HepG2 (cell line): Measurements from ENCODE around the gene NDUFA8. TPM values are rescaled to one million over a fixed set of nuclear protein-coding genes. Genes with fewer than 3 reads are reported as not detected.

Experiments used
- ATAC-seq: fragments of 200-7000 bp; cut with Tn5 transposase; 3 replicates; pipeline ENCODE4 v1.9.1; 2020; ENCODE audit warnings: mild to moderate bottlenecking, moderate library complexity
- BruUV-seq: library from RNA; stranded (reverse); fragments of 400-500 nt; replicated peaks from 2 replicates; lab custom pipeline; 2021; lab: Mats Ljungman, UMichigan
- CTCF ChIA-PET: fragments of 300-600 bp; formaldehyde crosslinking; extraction: SDS; loops from one replicate; lab custom pipeline; 2021; ENCODE audit warnings: low total read pairs, inconsistent platforms, low intra/inter-chr PET ratio; lab: Yijun Ruan, JAX
- POLR2A ChIA-PET: fragments of 350-600 bp; sonication (Branson Sonifier 250); formaldehyde crosslinking; loops from one replicate; lab custom pipeline; 2020; ENCODE audit warnings: antibody characterized with exemption, inconsistent platforms; lab: Yijun Ruan, JAX
- DNase-seq: peaks from one replicate; pipeline ENCODE4 v3.0.0-alpha.2; 2015; ENCODE audit warnings: low spot score
- FAIRE-seq: peaks from 3 replicates; lab custom pipeline; 2011; peaks lifted over from hg19 to GRCh38; lab: Jason Lieb, UNC
- H2AFZ ChIP-seq: one replicate; pipeline ENCODE4 v1.6.1; 2011; ENCODE audit warnings: low read length, inconsistent platforms
- H3K27ac ChIP-seq: fragments of 300-600 bp; 3 replicates; pipeline ENCODE4 v1.8.0; 2011; ENCODE audit warnings: mixed run types, mild to moderate bottlenecking, mixed read lengths, low read length, inconsistent platforms; ENCODE audit not compliant: insufficient read depth; ENCODE audit errors: extremely low read length
- H3K27me3 ChIP-seq, 2 experiments: fragments of 200-600 bp in 1 of 2; 2 replicates in 1 of 2; 3 replicates in 1 of 2; pipeline versions ENCODE4 v1.6.0 to v1.8.0; 2011; ENCODE audit warnings: low read length in 2 of 2, mild to moderate bottlenecking in 2 of 2, moderate library complexity in 2 of 2, inconsistent platforms in 1 of 2; ENCODE audit not compliant: insufficient read depth in 2 of 2, control insufficient read depth in 1 of 2
- H3K36me3 ChIP-seq, 2 experiments: fragments of 200-600 bp in 1 of 2; replicated peaks in 1 of 2; 2 replicates in 1 of 2; 3 replicates in 1 of 2; pipeline versions ENCODE4 v1.5.1 to v1.8.0; 2011; ENCODE audit warnings: low read length in 2 of 2, inconsistent platforms in 1 of 2; ENCODE audit not compliant: insufficient read depth in 2 of 2, control insufficient read depth in 1 of 2
- H3K4me1 ChIP-seq: 2 replicates; pipeline ENCODE4 v1.5.1; 2012; ENCODE audit warnings: low read length, inconsistent platforms; ENCODE audit not compliant: insufficient read depth
- H3K4me2 ChIP-seq: 2 replicates; pipeline ENCODE4 v1.6.0; 2011; ENCODE audit warnings: low read depth, low read length, inconsistent platforms
- H3K4me3 ChIP-seq, 3 experiments: fragments of 200-600 bp in 1 of 3; sonication (generic), shearing (Covaris generic) in 1 of 3; replicated peaks in 1 of 3; 2 replicates each; pipeline ENCODE4 v1.5.1; 2011 to 2016; ENCODE audit warnings: low read length in 3 of 3, inconsistent platforms in 2 of 3, low read depth in 2 of 3, mild to moderate bottlenecking in 2 of 3, control low read depth in 1 of 3, mixed read lengths in 1 of 3; ENCODE audit not compliant: insufficient read depth in 1 of 3
- H3K79me2 ChIP-seq: one replicate; pipeline ENCODE4 v1.6.1; 2011; ENCODE audit warnings: low read length, inconsistent platforms; ENCODE audit not compliant: insufficient read depth
- H3K9ac ChIP-seq: 2 replicates; pipeline ENCODE4 v1.6.0; 2011; ENCODE audit warnings: mild to moderate bottlenecking, low read depth, low read length, inconsistent platforms; ENCODE audit not compliant: insufficient read depth
- H3K9me3 ChIP-seq: 2 replicates; pipeline ENCODE4 v1.5.1; 2012; ENCODE audit warnings: mild to moderate bottlenecking, low read length
- H4K20me1 ChIP-seq: 2 replicates; pipeline ENCODE4 v1.6.0; 2011; ENCODE audit warnings: inconsistent platforms, mild to moderate bottlenecking, low read length, moderate library complexity; ENCODE audit not compliant: insufficient read depth
- ATF4 ChIP-seq, 2 experiments: fragments of 450-650 bp in 1 of 2; sonication (generic) in 1 of 2; formaldehyde crosslinking; IDR thresholded peaks; 2 replicates each; pipeline versions ENCODE4 v1.5.0 to v1.8.0; 2020 to 2022; ENCODE audit warnings: mild to moderate bottlenecking in 1 of 2, missing genetic modification reagents in 1 of 2
- CREM ChIP-seq, 2 experiments: sonication (generic) in 1 of 2; formaldehyde crosslinking in 1 of 2; IDR thresholded peaks; 2 replicates each; pipeline versions ENCODE4 v1.4.0 to v1.6.1; 2016 to 2020; ENCODE audit warnings: antibody characterized with exemption in 1 of 2, mild to moderate bottlenecking in 1 of 2, missing genetic modification reagents in 1 of 2
- FOXP4 ChIP-seq: sonication (generic); formaldehyde crosslinking; IDR thresholded peaks from 2 replicates; pipeline ENCODE4 v1.4.0; 2020; ENCODE audit warnings: missing genetic modification reagents
- HOXA9 ChIP-seq: sonication (generic); formaldehyde crosslinking; IDR thresholded peaks from 2 replicates; pipeline ENCODE4 v1.8.1; 2022; ENCODE audit warnings: missing genetic modification reagents, mild to moderate bottlenecking, moderate library complexity, borderline replicate concordance
- RFXAP ChIP-seq: sonication (generic); formaldehyde crosslinking; IDR thresholded peaks from 2 replicates; pipeline ENCODE4 v1.4.0; 2020; ENCODE audit warnings: missing genetic modification reagents, borderline replicate concordance
- SOX6 ChIP-seq, 2 experiments: fragments of 450-650 bp in 1 of 2; sonication (generic) in 1 of 2; formaldehyde crosslinking in 1 of 2; IDR thresholded peaks; 2 replicates each; pipeline versions ENCODE4 v1.4.0 to v1.6.1; 2017 to 2020; ENCODE audit warnings: antibody characterized with exemption in 1 of 2, mild to moderate bottlenecking in 1 of 2, missing genetic modification reagents in 1 of 2
- ZBTB7B ChIP-seq: sonication (generic); formaldehyde crosslinking; IDR thresholded peaks from 2 replicates; pipeline ENCODE4 v1.4.0; 2020; ENCODE audit warnings: missing genetic modification reagents
- ZNF180 ChIP-seq: sonication (generic); formaldehyde crosslinking; IDR thresholded peaks from 2 replicates; pipeline ENCODE4 v1.4.0; 2020; ENCODE audit warnings: low read depth, missing genetic modification reagents, borderline replicate concordance
- ZNF251 ChIP-seq: sonication (generic); formaldehyde crosslinking; IDR thresholded peaks from 2 replicates; pipeline ENCODE4 v1.9.0; 2021; ENCODE audit warnings: mild to moderate bottlenecking, missing genetic modification reagents
- ZNF44 ChIP-seq: sonication (generic); formaldehyde crosslinking; IDR thresholded peaks from 2 replicates; pipeline ENCODE4 v1.5.1; 2020; ENCODE audit warnings: mild to moderate bottlenecking, missing genetic modification reagents
- ZNF510 ChIP-seq: sonication (generic); formaldehyde crosslinking; IDR thresholded peaks from 2 replicates; pipeline ENCODE4 v1.4.0; 2020; ENCODE audit warnings: low read depth, mild to moderate bottlenecking, missing genetic modification reagents
- ZNF572 ChIP-seq: sonication (generic); formaldehyde crosslinking; IDR thresholded peaks from 2 replicates; pipeline ENCODE4 v1.5.1; 2020; ENCODE audit warnings: mild to moderate bottlenecking, missing genetic modification reagents
- ZNF652 ChIP-seq: IDR thresholded peaks from 2 replicates; pipeline ENCODE4 v1.6.1; 2016; ENCODE audit warnings: low read depth, borderline replicate concordance
- ZNF749 ChIP-seq: sonication (generic); formaldehyde crosslinking; IDR thresholded peaks from 2 replicates; pipeline ENCODE4 v1.8.0; 2022; ENCODE audit warnings: mild to moderate bottlenecking, missing genetic modification reagents, moderate library complexity, borderline replicate concordance
- WGBS: methylation state at CpG from one replicate; pipeline ENCODE4 v1.1.6; 2017; ENCODE audit warnings: low lambda C conversion rate; 5-methylcytosine and 5-hydroxymethylcytosine counted together
- in situ Hi-C: cut with HindIII; loops from 2 replicates; pipeline ENCODE4 v1.10.0; 2017; ENCODE audit warnings: low pct_unique_long_range_greater_than_20kb; ENCODE audit not compliant: extremely low pct_ligation_motif_present
- intact Hi-C: fragments of 100-400 bp; cut with micrococcal nuclease; formaldehyde crosslinking; loops from one replicate; pipeline ENCODE4 v1.10.0; 2022; ENCODE audit not compliant: unreplicated experiment
- polyA plus RNA-seq, 8 experiments: library from polyadenylated mRNA; depleted of rRNA in 3 of 8; stranded (reverse) in 7 of 8; unstranded in 1 of 8; fragments of >200 nt; fragmentation: Illumina TruSeq in 4 of 8; extraction: Trizol in 4 of 8; gene quantifications; 2 replicates each; pipeline versions ENCODE4 v1.2.1 to v1.2.3, GENCODE V29; 2011 to 2016; ENCODE audit warnings: low read depth in 4 of 8, missing spikeins in 1 of 8, mixed read lengths in 1 of 8; ENCODE audit not compliant: insufficient read depth in 1 of 8
- total RNA-seq, 5 experiments: library from RNA; depleted of rRNA; stranded (reverse); fragments of >200 nt; fragmentation: Illumina TruSeq; extraction: Trizol; gene quantifications; 2 replicates each; pipeline ENCODE4 v1.2.3, GENCODE V29; 2016; ENCODE audit warnings: low read depth in 1 of 5

Gene NDUFA8
- total and polyA plus RNA-seq, 2 of the 13 experiments (the other 11 are each of a cell fraction or from before 2014, with no cell fraction given), result 68.6 to 71.7 TPM

- Histone ChIP-seq H4K20me1 (no peaks in the 10 kb centered on the region), H3K79me2 (no peaks in the 10 kb centered on the region)
- POLR2A ChIA-PET, result no interaction called here
- no peak for TF ChIP-seq ZNF510 (CRISPR knock-in tag)
- TF ChIP-seq ZNF572, result no peak
- no peak for TF ChIP-seq ATF4 (CRISPR knock-in tag; IDR thresholded peaks at IDR 0.05)
- TF ChIP-seq ZNF180 (CRISPR knock-in tag), result no peak
- TF ChIP-seq CREM (IDR thresholded peaks at IDR 0.05), result no peak
- no peak for TF ChIP-seq CREM (CRISPR knock-in tag; IDR thresholded peaks at IDR 0.05)
- no peak for TF ChIP-seq HOXA9 (CRISPR knock-in tag)
- TF ChIP-seq ZNF44 (CRISPR knock-in tag), result no peak
- TF ChIP-seq ZNF251 (CRISPR knock-in tag), result no peak
- no peak for TF ChIP-seq SOX6 (IDR thresholded peaks at IDR 0.05)
- no peak for TF ChIP-seq SOX6 (CRISPR knock-in tag; IDR thresholded peaks at IDR 0.05)
- no peak for TF ChIP-seq ZNF749 (CRISPR knock-in tag)
- no peak for TF ChIP-seq ZBTB7B (CRISPR knock-in tag)
- no peak for TF ChIP-seq FOXP4 (CRISPR knock-in tag)
- TF ChIP-seq ZNF652, result no peak
- TF ChIP-seq RFXAP, result no peak
- TF ChIP-seq, all 625 proteins: peak for 0
- H3K9ac ChIP-seq, result no peak overlapping the region
- H3K36me3 ChIP-seq, result no peaks in the 10 kb centered on the region
- no peaks in the 10 kb centered on the region for H3K9me3 ChIP-seq
- H3K4me2 ChIP-seq, result no peak overlapping the region
- in situ Hi-C loops (no loop called here), intact Hi-C loops (no loop called here)
- FAIRE-seq, result no peak
- DNase-seq, result no peak
- ATAC-seq, result no peak
- no peaks in the 10 kb centered on the region for H3K27me3 ChIP-seq
- 48% methylated on average over 5 of the region's 6 CpGs for WGBS
- H3K4me1 ChIP-seq, result peaks cover 66% of the 10 kb centered on the region
- H3K4me3 ChIP-seq, result no peak overlapping the region
- CTCF ChIA-PET, result no interaction called here
- no peak overlapping the region for H3K27ac ChIP-seq
- BruUV-seq, result no TSS peak
- no peak overlapping the region for H2AFZ ChIP-seq
Measured at GRCh38 chr9:122193651-122194050, 34.1 kb upstream of the NDUFA8 start.
